Brain microvascular endothelial cell (primary cell): ENCODE data around the gene HIC1.

Source experiments
- DNase-seq: peaks from one replicate; pipeline ENCODE4 v3.0.0-alpha.2; 2020
- H3K27ac ChIP-seq: fragments of 250-450 bp; sonication (Bioruptor Pico); 2 replicates; pipeline ENCODE4 v1.5.1; 2020; ENCODE audit warnings: mild to moderate bottlenecking, moderate library complexity
- H3K27me3 ChIP-seq: fragments of 250-450 bp; sonication (Bioruptor Pico); replicated peaks from 2 replicates; pipeline ENCODE4 v1.5.1; 2020; ENCODE audit warnings: mild to moderate bottlenecking
- H3K36me3 ChIP-seq: fragments of 250-450 bp; sonication (Bioruptor Pico); replicated peaks from 2 replicates; pipeline ENCODE4 v1.5.1; 2020; ENCODE audit warnings: mild to moderate bottlenecking
- H3K4me3 ChIP-seq: 2 replicates; pipeline ENCODE4 v1.5.1; 2011; ENCODE audit warnings: low read depth, mild to moderate bottlenecking, control low read depth, low read length, moderate library complexity
- CTCF ChIP-seq: IDR thresholded peaks from 2 replicates; pipeline ENCODE4 v1.5.1; 2011; ENCODE audit warnings: low read depth, mild to moderate bottlenecking, moderate library complexity, low read length, control low read depth, inconsistent platforms; ENCODE audit errors: missing control alignments
- in situ Hi-C: cut with HindIII; loops from 2 replicates; pipeline ENCODE4 v1.10.0; 2017; ENCODE audit warnings: low sequenced_read_pairs, low pct_ligation_motif_present

The HIC1 gene

GRCh38 chr17:2040942-2041560, 13.9 kb upstream of the HIC1 start:
- peaks cover 17% of the 10 kb centered on the region for H3K36me3 ChIP-seq
- no peak for DNase-seq
- no peaks in the 10 kb centered on the region for H3K27me3 ChIP-seq
- peak overlapping the region; percentile 88 for H3K27ac ChIP-seq
- H3K4me3 ChIP-seq = peak overlapping the region; percentile 85
- no peak for TF ChIP-seq CTCF
- in situ Hi-C loops = no loop called here

GRCh38 chr17:2041561-2042389, 13.1 kb upstream of the HIC1 start, which contains the start of gene OVCA2:
TSS of gene OVCA2 (plus strand) at chr17:2042022. CDS start at chr17:2042048, 26 bp downstream.
- peak within 1 kb of the TSS; percentile 85 for H3K4me3 ChIP-seq
- peak; percentile 59 for TF ChIP-seq CTCF
- H3K27ac ChIP-seq = peak within 1 kb of the TSS; percentile 88
- H3K36me3 ChIP-seq = peaks cover 12% of the 10 kb centered on the region
- DNase-seq = peak; percentile 87
- H3K27me3 ChIP-seq = no peaks in the 10 kb centered on the region
- in situ Hi-C loops = no loop called here

GRCh38 chr17:2042390-2042847, 12.5 kb upstream of the HIC1 start:
- in situ Hi-C loops = no loop called here
- DNase-seq = no peak
- Histone ChIP-seq H3K4me3 (peak overlapping the region; percentile 85), H3K27ac (peak overlapping the region; percentile 88), H3K27me3 (no peaks in the 10 kb centered on the region), H3K36me3 (peaks cover 10% of the 10 kb centered on the region)
- TF ChIP-seq CTCF = peak; percentile 67

- peak overlapping the region; percentile 85 for H3K4me3 ChIP-seq
These were observed 12.0 kb upstream of the HIC1 start for GRCh38 chr17:2042933-2043332.

GRCh38 chr17:2043785-2044184, 11.1 kb upstream of the HIC1 start:
- in situ Hi-C loops = no loop called here
- Histone ChIP-seq H3K4me3 (no peak overlapping the region), H3K36me3 (peaks cover 5% of the 10 kb centered on the region), H3K27ac (peak overlapping the region; percentile 4), H3K27me3 (no peaks in the 10 kb centered on the region)
- no peak for DNase-seq
- no peak for TF ChIP-seq CTCF

More at GRCh38 chr17:2042933-2043332, 12.0 kb upstream of the HIC1 start:
- DNase-seq = no peak
- Histone ChIP-seq H3K27ac (no peak overlapping the region), H3K36me3 (peaks cover 10% of the 10 kb centered on the region), H3K27me3 (no peaks in the 10 kb centered on the region)
- in situ Hi-C loops = no loop called here
- TF ChIP-seq CTCF = peak; percentile 30
